GM21447 (cell line): ENCODE measurements around the gene KHNYN.

Experiments used
- ATAC-seq: cut with Tn5 transposase; IDR thresholded peaks from one replicate; pipeline ENCODE4 v1.9.1; 2021; ENCODE audit not compliant: unreplicated experiment

Gene KHNYN

GRCh38 chr14:24399999-24400718 lies 29.6 kb upstream of the KHNYN start:
- ATAC-seq = no peak

- no peak for ATAC-seq
Measured at GRCh38 chr14:24401810-24402702, 27.7 kb upstream of the KHNYN start.

GRCh38 chr14:24403294-24403998 lies 26.3 kb upstream of the KHNYN start:
- no peak for ATAC-seq

GRCh38 chr14:24404814-24405213 lies 24.9 kb upstream of the KHNYN start:
- ATAC-seq = no peak

DNA sequence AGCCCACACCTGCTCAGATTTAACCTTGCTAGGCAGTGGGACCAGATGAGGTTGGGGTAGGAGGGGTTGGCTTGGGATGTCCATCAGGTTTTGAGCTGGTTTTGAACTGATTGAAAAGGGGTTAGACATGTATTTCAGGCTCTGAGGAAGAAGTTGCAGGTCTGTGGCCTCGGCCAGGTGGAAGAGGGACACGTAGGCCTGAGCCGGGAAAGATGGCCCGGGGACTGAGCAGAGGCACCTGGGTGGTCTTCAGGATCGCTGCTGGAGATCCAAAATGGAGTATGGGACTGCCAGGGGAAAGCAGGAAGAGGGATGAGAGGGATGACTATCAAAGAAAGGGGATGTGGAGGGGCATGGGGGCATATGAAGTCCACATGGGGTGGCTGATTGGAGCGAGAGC lies 23.3 kb upstream of the KHNYN start:
- no peak for ATAC-seq

DNA sequence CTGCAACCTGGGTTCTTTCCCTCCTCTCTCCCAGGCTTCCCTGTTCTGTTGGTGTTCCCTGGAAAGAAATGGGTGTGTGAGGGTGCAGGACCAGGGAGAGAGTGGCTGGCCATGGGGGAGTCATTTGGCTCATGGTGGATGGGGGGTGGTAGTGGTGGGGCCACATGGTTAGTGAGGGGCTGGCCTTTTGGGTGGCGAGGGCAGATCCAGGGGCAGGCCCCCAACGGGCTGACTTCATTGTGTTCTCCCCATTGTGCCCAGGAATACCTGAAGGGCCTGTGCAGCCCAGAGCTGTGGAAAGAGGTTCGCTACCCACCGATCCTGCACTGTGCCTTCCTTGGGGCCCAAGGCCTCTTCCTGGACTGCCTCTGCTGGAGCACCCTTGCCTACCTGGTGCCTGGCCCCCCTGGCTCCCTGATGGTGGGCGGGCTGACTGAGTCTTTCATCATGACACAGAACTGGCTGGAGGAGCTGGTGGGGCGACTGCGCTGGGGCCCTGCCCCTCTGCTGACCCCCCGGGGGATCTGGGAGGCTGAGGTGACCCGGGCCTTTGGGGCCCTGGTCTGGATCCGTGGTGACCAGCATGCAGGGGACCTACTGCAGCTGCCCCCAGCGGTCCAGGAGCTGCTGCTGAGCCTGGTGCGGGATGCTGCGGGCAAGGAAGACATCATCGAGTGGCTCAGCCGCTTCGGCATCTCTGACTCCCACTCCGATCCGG lies 22.0 kb upstream of the KHNYN start:
- ATAC-seq = no peak

DNA sequence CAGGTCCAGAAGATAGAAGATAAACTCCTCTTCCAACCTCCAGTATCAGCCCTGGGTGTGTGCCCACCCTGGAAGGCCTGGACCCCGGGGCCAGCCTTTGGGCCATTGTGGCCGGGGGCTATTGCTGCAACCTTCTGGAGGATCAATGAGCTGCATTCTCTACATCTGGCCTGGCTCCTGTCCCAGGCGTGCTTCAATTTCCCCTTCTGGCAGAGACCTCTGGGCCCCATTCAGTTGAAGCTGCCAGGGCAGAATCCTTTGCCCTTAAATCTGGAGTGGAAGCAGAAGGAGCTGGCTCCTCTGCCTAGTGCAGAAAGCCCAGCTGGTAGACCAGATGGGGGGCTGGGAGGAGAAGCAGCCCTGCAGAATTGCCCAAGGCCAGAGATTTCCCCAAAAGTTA lies 21.0 kb upstream of the KHNYN start:
- ATAC-seq = no peak

GRCh38 chr14:24409192-24409591 lies 20.6 kb upstream of the KHNYN start:
- ATAC-seq = no peak

- no peak for ATAC-seq
Measured at GRCh38 chr14:24409956-24410355, 19.8 kb upstream of the KHNYN start.

- no peak for ATAC-seq
Measured at GRCh38 chr14:24411443-24412389, 18.0 kb upstream of the KHNYN start.

DNA sequence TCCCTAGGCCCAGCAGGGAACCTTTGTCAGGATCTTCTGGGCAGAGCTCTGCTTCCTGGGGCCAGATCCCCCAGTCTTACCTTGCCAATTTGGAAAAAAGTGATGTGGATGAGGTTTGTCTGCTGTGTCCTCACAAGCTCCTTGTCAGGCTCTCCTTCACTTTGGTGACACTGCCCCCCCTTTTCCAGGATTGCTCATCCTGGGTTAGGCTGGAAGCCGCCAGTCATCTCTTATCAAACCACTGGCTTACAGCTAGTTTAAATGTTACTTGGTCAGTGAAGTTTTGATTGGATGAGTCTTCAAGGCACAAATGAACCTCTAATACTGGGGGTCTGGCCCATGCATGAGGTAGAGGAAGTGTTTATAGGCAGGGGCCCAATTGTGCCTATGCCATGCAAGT lies 15.7 kb upstream of the KHNYN start:
- ATAC-seq = no peak

GRCh38 chr14:24414732-24415420 lies 14.9 kb upstream of the KHNYN start:
- no peak for ATAC-seq

DNA sequence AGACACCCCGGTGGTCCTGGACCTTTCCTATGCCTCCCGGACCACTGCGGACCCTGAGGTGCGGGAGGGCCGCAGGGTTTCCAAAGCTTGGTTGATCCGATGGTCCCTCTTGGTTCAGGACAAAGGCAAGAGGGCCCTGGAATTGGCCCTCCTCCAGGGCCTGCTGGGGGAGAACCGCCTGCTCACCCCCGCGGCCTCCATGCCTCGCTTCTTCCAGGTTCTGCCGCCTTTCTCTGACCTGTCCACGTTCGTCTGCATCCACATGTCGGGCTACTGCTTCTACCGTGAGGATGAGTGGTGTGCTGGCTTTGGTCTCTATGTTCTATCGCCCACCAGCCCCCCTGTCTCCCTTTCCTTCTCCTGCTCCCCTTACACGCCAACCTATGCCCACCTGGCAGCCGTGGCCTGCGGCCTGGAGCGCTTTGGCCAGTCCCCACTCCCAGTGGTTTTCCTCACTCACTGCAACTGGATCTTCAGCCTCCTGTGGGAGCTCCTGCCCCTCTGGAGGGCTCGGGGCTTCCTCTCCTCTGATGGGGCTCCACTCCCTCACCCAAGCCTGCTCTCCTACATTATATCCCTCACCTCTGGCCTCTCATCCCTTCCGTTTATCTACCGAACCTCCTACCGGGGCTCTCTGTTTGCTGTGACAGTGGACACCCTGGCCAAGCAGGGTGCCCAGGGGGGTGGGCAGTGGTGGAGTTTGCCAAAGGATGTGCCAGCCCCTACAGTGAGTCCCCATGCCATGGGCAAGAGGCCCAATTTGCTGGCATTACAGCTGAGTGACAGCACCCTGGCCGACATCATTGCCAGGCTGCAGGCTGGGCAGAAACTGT lies 14.1 kb upstream of the KHNYN start:
- ATAC-seq = no peak

DNA sequence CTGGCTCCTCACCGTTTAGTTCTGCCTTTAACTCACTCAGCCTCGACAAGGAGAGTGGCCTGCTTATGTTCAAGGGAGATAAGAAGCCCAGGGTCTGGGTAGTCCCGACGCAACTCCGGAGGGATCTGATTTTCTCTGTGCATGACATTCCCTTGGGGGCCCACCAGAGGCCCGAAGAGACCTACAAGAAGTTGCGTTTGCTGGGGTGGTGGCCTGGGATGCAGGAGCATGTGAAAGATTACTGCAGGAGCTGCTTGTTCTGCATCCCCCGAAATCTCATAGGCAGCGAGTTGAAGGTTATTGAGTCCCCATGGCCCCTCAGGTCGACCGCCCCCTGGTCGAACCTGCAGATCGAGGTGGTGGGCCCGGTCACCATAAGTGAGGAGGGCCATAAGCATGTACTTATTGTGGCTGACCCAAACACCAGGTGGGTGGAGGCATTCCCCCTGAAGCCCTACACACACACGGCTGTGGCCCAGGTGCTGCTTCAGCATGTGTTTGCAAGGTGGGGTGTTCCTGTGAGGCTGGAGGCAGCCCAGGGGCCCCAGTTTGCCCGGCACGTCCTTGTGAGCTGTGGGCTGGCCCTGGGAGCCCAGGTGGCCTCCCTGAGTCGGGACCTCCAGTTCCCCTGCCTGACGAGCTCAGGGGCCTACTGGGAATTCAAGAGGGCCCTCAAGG lies 13.4 kb upstream of the KHNYN start:
- no peak for ATAC-seq

DNA sequence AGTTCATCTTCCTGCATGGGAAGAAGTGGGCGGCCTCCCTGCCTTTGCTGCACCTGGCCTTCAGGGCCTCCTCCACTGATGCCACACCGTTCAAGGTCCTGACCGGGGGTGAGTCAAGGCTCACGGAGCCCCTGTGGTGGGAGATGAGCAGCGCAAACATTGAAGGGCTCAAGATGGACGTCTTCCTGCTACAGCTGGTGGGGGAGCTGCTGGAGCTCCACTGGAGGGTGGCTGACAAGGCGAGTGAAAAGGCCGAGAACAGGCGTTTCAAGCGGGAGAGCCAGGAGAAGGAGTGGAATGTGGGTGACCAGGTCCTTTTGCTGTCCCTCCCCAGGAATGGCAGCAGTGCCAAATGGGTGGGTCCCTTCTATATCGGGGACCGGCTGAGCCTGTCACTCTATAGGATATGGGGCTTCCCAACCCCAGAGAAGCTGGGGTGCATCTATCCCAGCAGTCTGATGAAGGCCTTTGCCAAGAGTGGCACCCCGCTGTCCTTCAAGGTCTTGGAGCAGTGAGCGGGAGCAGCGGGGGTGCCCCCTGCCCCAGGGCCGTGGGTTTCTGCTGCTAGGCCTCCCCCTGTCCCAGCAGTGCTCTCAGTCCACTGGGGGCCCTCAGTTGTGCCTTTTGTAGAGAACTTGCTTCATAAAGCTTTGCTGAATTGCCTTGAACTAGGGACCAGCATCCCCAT lies 12.7 kb upstream of the KHNYN start:
- ATAC-seq = no peak

DNA sequence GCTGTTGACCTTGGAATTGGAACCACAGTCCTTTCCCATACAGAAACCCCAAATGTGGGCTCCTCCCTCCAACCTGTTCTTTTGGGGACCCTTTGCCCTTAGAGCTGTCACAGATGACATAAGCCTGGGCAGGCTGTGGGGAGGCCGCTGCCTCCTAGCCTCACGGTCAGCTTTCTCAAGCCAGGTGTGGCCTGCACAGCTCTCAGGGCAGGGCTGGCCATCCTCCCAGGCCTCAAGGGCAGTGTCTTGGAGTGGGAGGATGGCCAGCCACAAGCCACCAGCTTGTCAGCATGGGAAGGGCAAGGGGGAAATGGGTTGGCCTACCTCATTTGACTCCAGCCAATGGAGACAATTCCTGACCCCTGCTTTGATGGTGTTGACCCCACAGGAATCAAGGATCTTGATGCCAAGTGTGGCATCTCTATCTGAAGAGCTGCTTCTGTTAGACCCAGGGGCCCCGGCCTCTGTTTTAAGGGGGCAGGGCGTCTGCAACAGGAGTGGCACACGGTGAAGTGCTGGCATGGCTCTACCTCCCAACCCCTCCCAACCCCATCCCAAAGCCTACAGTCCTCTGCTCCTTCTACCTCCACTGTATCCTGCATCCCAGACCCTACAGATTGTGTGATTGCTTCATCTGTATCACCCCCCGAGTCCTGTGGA lies 11.8 kb upstream of the KHNYN start:
- no peak for ATAC-seq

DNA sequence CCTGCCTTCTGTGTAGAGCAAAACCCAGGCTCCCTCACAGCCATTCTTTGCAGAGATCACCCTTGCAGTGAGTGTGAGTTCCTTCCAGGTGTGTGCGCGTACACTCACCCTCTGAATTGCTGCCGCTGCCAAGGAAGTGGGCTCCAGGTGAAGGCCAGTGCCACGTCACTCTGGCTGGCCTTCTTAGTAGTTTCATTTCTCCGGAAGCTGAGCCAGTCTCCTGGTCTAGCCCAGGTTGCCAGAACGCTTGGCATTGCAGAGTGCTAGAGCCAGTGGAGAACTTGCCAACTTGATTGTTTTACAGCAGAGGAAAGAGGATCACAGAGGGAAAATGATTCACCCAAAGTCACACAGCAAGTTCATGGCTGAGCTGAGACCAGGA lies 11.3 kb upstream of the KHNYN start:
- ATAC-seq = no peak
